Body of pancreas (tissue), 4 donors: ENCODE results near the gene LELP1.

Experiments used
- POLR2A ChIP-seq, 3 donors: fragments of 450-650 bp; IDR thresholded peaks; one replicate each; pipeline ENCODE4 v1.6.1; 2016; ENCODE audit warnings: antibody characterized with exemption in 3 of 3, mild to moderate bottlenecking in 2 of 3
- TF ChIP-seq, protein P1 (sequence below), 7 experiments: fragments of 450-650 bp in 4 of 7; fragments of 200-600 bp in 3 of 7; sonication (generic) in 3 of 7; IDR thresholded peaks; one replicate each; pipeline ENCODE4 v1.5.1; 2016 to 2019; ENCODE audit warnings: antibody characterized with exemption in 7 of 7

DNA sequence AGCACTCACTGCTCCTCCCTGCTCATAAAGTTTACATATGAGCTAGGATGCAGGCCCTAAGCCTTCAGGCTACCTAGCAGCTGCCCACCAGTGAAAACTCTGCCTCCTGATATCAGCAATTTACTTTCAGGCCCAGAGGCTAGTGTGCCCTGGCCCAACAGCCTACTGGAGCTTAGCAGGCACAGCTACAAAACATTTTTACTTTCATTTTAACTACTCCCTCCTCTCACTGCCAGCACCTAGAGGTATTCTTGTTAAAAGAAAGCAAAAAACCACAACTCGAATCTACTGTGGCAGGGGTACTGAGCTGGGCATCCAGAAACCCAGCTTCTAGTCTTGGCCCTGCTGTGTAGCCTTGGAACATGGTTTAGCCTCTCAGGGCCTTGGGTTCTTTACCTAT lies 50.5 kb downstream of the LELP1 start:
- TF ChIP-seq, protein P1, sequence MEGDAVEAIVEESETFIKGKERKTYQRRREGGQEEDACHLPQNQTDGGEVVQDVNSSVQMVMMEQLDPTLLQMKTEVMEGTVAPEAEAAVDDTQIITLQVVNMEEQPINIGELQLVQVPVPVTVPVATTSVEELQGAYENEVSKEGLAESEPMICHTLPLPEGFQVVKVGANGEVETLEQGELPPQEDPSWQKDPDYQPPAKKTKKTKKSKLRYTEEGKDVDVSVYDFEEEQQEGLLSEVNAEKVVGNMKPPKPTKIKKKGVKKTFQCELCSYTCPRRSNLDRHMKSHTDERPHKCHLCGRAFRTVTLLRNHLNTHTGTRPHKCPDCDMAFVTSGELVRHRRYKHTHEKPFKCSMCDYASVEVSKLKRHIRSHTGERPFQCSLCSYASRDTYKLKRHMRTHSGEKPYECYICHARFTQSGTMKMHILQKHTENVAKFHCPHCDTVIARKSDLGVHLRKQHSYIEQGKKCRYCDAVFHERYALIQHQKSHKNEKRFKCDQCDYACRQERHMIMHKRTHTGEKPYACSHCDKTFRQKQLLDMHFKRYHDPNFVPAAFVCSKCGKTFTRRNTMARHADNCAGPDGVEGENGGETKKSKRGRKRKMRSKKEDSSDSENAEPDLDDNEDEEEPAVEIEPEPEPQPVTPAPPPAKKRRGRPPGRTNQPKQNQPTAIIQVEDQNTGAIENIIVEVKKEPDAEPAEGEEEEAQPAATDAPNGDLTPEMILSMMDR (IDR thresholded peaks at IDR 0.05) = no peak
- TF ChIP-seq POLR2A (IDR thresholded peaks at IDR 0.05) = no peak
